GM19455 (cell line): Measurements from ENCODE around the gene MTURN.

Experiments used
- ATAC-seq: cut with Tn5 transposase; IDR thresholded peaks from one replicate; pipeline ENCODE4 v1.9.1; 2021; ENCODE audit not compliant: unreplicated experiment

MTURN gene

DNA sequence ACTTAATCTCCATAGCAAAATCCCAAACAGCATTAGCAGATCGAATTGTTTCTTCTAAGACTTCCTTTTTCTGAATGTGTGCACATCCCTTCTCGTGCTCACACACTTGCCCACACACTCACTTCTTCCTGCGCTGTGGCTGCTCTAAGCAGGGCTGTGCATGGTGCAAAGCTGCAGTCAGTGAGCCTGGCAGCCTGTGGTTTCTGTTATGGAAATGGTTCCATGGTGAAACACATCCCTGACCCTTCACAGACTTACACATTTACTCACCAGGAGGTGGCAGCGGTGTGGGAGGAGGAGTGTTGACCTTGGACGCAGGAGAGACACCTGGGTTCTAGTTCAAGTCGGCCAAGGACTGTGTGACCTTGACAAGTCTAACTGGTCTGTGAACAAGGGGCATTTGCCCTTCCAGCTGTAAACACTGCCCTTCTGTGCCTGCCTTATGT, 24.9 kb downstream of the MTURN start:
- ATAC-seq = no peak

DNA sequence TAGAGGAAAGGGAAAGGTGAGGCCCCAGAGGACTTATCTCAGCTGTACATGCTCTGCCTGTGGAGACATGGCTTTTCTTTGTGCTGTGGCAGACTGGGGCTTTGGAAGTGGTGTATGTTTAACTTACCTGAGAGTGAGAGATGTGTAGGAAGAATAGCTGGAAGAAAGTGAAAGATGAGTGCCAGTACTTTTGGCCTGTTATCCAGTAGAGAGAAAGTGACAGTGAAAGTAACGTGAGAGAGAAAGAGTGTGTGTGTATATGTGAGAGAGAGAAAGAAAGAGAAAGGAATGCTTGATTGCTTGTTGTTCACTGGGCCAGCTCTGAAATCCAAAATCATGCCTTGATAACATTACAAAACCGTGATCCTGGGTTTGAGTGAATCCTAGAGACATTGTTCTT, 25.5 kb downstream of the MTURN start:
- ATAC-seq = no peak

- no peak for ATAC-seq
Observed at GRCh38 chr7:30162133-30162532, 27.3 kb downstream of the MTURN start.

GRCh38 chr7:30162622-30163124, 27.9 kb downstream of the MTURN start:
- ATAC-seq = no peak

- ATAC-seq = peak; percentile 43
Observed at GRCh38 chr7:30163231-30163894, 28.6 kb downstream of the MTURN start.

- peak; percentile 41 for ATAC-seq
Observed at GRCh38 chr7:30164567-30164966, 29.8 kb downstream of the MTURN start.

DNA sequence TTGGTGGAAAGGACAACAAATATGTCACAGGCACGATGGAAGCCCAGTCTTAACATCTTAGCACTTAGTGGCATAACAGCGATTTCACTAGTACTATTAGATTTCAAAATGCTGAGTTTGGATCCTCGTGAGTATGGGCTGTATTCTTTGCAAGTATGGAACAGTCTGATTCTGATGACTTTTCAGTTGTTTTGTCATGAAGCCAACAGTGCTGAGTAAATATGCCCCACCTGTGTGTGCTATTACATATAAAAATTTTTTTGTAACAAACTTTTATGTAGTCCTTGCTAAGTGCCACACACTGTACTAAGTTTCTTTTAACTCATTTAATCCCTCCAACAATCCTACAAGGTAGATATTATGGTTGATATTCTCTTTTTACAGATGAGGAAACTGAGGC, 30.8 kb downstream of the MTURN start:
- no peak for ATAC-seq

GRCh38 chr7:30166155-30166840, 31.5 kb downstream of the MTURN start:
- ATAC-seq = no peak

DNA sequence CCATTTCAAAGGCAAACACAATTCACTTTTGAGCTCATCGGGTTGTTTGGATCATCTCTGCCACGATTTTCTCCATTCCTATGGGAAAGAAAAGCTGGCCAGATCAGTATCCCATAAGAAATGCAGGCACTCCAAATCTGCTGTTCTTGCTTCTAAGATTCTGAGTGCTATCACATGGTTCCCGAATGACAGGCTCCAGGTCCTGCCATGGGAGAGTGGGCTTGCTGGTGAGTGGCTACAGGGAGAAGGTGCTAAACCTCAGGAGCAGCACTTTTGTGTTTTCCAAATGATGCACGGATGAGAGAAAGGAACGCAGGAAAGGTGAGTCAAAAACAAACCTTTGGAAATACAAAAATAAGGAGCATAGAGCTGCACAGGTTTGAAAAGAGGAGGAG, 32.1 kb downstream of the MTURN start:
- ATAC-seq = no peak

DNA sequence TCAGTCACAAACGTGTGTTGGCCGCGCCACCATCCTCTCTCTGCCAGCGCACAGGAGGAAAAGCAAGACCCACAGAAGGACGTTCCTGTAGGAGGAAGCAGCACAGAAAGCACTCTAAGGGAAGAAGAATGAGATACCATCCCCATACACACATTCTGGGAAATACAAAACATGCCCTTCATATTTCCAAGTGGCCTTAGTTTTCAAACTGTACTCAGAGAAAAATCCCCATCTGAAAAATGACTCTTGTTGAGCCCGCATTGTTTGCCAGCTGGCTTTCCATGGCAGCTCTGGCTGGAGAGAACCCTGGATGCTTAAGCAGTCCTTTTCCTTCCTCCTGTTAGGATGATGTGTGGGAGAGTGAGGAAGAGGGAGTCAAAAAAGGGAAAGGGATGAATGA, 33.1 kb downstream of the MTURN start:
- ATAC-seq = no peak

GRCh38 chr7:30168835-30169573, 34.2 kb downstream of the MTURN start:
- no peak for ATAC-seq

- ATAC-seq = no peak
Observed at GRCh38 chr7:30169579-30169978, 34.8 kb downstream of the MTURN start.

- ATAC-seq = no peak
Observed at GRCh38 chr7:30170476-30171205, 35.9 kb downstream of the MTURN start.

GRCh38 chr7:30171766-30172447, 37.1 kb downstream of the MTURN start:
- ATAC-seq = no peak

DNA sequence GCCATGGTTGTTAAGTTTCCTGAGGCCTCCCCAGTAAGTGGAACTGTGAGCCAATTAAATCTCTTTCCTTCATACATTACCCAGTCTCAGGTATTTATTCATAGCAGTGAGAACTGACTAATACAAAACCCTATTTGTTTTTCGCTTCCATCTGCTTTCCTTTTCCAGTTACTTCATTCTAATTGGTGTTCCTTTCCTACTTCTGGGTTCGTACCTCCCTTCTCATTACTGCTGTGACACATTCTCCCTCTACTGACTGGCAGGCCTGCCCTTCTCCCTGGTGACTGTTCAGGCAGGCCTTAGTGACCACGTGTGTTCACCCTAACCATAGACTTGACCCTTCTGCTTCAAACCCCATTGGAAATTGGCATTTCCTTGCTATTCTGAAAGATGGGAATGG, 37.7 kb downstream of the MTURN start:
- ATAC-seq = no peak

GRCh38 chr7:30173058-30173897, 38.5 kb downstream of the MTURN start:
- no peak for ATAC-seq

- no peak for ATAC-seq
Observed at GRCh38 chr7:30175180-30175579, 40.4 kb downstream of the MTURN start.

DNA sequence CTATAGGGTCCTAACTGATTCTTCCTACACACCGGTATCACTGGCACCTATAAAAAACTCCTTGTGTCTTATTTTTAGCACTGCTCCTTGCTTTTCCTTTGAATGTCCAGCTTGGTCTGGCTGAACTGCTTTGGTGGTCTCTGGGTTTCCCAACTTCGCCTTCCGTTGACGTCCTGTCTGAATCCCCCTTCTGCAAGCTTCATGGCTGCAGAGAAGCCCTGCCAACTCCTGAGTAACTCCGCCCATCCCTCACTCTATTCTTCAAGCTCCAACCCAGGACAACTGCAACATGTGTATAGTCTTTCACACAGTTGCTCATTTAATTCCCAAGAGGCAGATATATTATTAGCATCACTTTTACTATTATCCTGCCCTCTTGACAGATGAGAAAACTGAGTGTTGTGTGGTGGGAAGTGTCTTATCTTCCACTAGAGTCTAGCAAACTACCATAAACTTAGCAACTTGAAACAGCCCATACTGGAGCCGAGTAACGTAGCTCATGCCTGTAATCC, 40.9 kb downstream of the MTURN start:
- ATAC-seq = no peak

- ATAC-seq = no peak
Observed at GRCh38 chr7:30176463-30177109, 41.8 kb downstream of the MTURN start.
